ENCODE measurements around the gene MAP3K20.

Gene MAP3K20

DNA sequence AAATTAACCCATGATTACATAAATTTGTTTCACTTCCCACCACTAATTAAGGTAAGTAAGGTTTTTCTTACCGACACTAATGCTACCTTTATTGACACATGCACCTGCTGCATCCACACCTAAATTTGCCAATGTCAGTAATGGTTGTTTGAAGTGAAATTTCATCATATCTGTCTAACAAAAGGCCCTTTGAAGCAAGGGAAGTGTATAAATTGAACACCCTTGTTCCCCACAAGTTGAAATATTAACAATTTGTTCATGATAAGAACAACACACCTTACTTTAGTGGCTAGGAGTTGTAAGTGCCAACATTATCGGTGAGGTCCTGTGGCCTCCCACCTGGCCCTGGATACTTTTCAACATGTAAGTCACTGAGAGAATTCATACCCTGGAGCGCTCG, 162.7 kb downstream of the MAP3K20 start:
- no peak overlapping the region for H3K4me3 ChIP-seq (ENCODE audit: low read length)
- no peak for DNase-seq (ENCODE audit: low read depth)
- TF ChIP-seq, protein P1, sequence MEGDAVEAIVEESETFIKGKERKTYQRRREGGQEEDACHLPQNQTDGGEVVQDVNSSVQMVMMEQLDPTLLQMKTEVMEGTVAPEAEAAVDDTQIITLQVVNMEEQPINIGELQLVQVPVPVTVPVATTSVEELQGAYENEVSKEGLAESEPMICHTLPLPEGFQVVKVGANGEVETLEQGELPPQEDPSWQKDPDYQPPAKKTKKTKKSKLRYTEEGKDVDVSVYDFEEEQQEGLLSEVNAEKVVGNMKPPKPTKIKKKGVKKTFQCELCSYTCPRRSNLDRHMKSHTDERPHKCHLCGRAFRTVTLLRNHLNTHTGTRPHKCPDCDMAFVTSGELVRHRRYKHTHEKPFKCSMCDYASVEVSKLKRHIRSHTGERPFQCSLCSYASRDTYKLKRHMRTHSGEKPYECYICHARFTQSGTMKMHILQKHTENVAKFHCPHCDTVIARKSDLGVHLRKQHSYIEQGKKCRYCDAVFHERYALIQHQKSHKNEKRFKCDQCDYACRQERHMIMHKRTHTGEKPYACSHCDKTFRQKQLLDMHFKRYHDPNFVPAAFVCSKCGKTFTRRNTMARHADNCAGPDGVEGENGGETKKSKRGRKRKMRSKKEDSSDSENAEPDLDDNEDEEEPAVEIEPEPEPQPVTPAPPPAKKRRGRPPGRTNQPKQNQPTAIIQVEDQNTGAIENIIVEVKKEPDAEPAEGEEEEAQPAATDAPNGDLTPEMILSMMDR (IDR thresholded peaks at IDR 0.05; ENCODE audit: insufficient read depth, low read depth, low read length, missing control alignments), result no peak

DNA sequence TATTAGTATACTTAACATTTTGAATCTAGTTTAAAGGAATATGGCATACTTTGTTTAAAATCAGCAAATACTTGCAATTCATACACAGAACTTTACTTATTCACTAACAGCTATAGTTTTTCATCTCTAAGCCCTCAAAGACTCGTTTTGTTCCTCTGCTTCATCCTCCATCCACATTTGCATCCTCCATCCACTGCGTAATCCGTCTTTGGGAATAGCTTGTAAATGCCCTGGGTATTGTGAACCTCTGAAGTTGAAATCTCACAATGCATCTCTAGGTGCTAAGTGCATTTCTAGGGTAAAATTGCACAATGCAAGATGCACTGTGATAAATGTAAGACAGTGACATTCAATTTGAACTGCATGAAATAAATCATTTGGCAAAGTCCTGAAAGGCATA, 163.2 kb downstream of the MAP3K20 start:
- TF ChIP-seq, protein P1 (IDR thresholded peaks at IDR 0.05; ENCODE audit: insufficient read depth, low read depth, low read length, missing control alignments), result no peak
- no peak overlapping the region for H3K4me3 ChIP-seq (ENCODE audit: low read length)
- no peak for DNase-seq (ENCODE audit: low read depth)

DNA sequence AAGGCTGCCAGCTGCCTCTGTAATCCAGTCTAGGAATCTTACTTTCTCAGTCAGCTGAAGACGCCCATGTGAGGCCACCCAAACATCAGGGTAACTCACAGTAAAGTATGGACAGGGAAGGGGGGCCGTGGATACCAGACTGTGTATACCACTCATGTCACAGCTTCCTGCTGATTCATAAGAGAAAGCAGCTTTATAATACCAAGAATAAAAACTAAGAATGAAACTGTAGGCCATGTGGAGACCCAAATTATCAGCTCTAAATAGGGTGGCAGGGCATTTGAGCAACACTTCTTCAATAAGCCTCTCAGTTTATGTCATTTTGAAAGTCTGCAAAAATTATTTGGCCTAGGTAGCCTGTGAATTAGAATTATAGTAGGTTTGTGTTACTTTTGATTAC, 164.0 kb downstream of the MAP3K20 start:
- TF ChIP-seq, protein P1 (IDR thresholded peaks at IDR 0.05; ENCODE audit: insufficient read depth, low read depth, low read length, missing control alignments), result no peak
- DNase-seq (ENCODE audit: low read depth), result no peak
- H3K4me3 ChIP-seq (ENCODE audit: low read length), result no peak overlapping the region

DNA sequence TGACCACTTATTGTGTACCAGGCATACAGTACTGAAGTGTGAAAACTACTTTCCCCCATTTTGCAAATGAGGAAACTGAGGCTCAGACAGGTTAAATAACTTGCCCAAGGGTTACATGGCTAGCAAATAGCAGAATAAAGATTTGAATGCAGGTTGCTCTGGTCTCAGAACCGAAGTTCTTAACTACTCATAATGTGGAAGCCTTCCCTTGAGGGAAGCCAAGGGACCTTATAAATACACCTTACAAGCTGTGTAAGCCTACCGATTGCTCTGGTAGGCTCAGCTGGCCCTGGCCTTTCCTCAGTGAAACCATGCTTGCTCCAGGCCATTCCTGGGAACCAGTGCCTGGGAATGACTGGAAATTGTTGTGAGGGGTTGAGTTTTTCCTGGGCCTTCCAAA, 164.4 kb downstream of the MAP3K20 start:
- DNase-seq (ENCODE audit: low read depth), result no peak
- TF ChIP-seq, protein P1 (IDR thresholded peaks at IDR 0.05; ENCODE audit: insufficient read depth, low read depth, low read length, missing control alignments), result no peak
- H3K4me3 ChIP-seq (ENCODE audit: low read length), result no peak overlapping the region

DNA sequence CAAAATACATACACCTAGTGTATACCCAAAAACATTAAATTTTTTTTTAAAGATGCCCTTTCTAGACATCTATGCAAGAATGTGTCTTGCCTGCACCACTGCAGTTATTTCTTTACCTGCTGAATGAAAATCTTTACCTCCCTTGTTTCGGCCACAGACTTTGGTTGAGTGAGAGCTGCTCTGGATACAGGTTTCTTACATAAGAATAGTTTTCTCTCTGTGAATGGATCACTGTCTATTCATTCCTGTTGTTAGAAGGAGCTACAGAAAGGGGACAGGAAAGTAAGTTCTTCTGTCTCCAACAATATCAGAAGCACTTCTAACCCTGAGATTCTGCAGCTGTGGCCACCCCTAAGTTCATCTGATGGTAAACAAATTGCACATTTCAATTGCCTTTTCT, 166.0 kb downstream of the MAP3K20 start:
- H3K4me3 ChIP-seq (ENCODE audit: low read length), result no peak overlapping the region
- no peak for DNase-seq (ENCODE audit: low read depth)
- TF ChIP-seq, protein P1 (IDR thresholded peaks at IDR 0.05; ENCODE audit: insufficient read depth, low read depth, low read length, missing control alignments), result no peak

DNA sequence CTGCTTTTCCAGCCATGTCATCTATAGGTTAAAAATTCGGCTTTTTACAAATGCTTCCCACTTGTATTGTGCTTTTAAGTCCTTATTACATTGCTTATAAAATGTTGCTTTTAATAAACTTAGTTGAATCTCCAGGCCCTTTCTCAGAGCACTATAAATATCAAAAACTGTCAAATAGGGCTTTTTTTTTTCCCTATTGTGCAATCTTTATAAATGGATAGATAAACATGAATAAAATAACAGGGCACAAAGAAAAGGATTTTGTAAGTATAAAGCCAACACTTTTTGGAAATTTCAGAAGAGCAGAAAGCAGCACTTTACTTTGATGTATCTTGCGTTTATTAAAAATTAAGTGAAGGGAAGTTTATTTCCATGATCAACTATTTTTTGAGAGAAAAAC, 171.5 kb downstream of the MAP3K20 start:
- H3K4me3 ChIP-seq (ENCODE audit: low read length), result no peak overlapping the region
- no peak for DNase-seq (ENCODE audit: low read depth)
- TF ChIP-seq, protein P1 (IDR thresholded peaks at IDR 0.05; ENCODE audit: insufficient read depth, low read depth, low read length, missing control alignments), result no peak

DNA sequence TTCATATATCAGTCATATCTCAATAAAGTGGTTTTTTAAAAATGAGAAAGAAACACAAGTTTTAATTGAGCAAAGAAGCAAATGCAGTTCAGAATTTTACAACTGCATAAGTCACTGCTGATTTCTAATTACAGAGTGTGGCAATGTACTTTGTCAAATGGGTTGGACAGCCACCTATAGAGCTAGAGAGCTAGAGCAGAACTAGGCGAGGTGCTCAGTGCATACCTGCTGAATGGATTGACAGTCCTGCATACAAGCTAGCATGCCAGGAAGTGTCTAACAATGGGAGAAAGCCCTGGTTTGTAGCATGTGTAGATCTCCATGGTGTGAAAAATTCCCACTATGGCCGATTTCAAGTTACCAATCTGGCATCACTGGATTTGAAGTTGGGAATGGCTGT, 172.7 kb downstream of the MAP3K20 start:
- TF ChIP-seq, protein P1 (IDR thresholded peaks at IDR 0.05; ENCODE audit: insufficient read depth, low read depth, low read length, missing control alignments), result no peak
- no peak for DNase-seq (ENCODE audit: low read depth)

More for the DNA sequence above, 172.7 kb downstream of the MAP3K20 start:
- no peak overlapping the region for H3K4me3 ChIP-seq (ENCODE audit: low read length)

Data from epithelial cell of esophagus (primary cell).